Measurements from ENCODE around the gene NAB2.

- TF ChIP-seq FOXM1 (IDR thresholded peaks at IDR 0.05; ENCODE audit: borderline replicate concordance, low read depth) (no peak), RAD21 (IDR thresholded peaks at IDR 0.05; ENCODE audit: low read depth) (no peak), CREB1 (IDR thresholded peaks at IDR 0.05; ENCODE audit: low read depth) (no peak), EP300 (IDR thresholded peaks at IDR 0.05; ENCODE audit: borderline replicate concordance) (no peak), YY1 (IDR thresholded peaks at IDR 0.05; ENCODE audit: low read depth) (no peak)
Observed at GRCh38 chr12:57099047-57099714, 10.3 kb downstream of the NAB2 start.

Measured in Ishikawa (cell line).